ENCODE data around the gene SPEF1. TPM values are rescaled to one million over a fixed set of nuclear protein-coding genes. Genes with fewer than 3 reads are reported as not detected.
"Not testable (repeated sequence)": the region's sequence is repeated elsewhere in the genome, so short reads cannot be mapped to it uniquely, and the experiment has no call there.

SPEF1 gene
- total and polyA plus RNA-seq, 2 of the 4 experiments (the other 2 are of a cell fraction) = 0.15 TPM; not detected in 1

DNA sequence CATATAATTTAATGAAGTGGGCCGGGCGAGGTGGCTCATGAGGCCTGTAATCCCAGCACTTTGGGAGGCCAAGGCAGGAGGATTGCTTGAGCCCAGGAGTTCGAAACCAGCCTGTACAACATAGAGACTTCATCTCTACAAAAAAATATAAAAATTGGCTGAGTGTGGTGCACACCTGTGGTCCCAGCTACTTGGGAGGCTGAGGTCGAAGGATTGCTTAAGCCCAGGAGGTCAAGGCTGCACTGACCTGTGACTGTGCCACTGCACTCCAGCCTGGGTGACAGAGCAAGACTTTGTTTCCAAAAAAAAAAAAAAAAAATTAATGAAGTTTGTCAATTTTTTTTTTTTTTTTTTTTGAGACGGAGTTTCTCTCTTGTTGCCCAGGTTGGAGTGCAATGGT, 48.6 kb upstream of the SPEF1 start:
- intact Hi-C loops (cut with micrococcal nuclease) = not testable (repeated sequence)
- CTCF ChIA-PET = interaction anchor here (0.7 kb wide), 1 partner anchor 253 kb away, joined by 3 read pairs; no protein-coding TSS in a partner anchor

More for the DNA sequence above, 48.6 kb upstream of the SPEF1 start:
- H3K9ac ChIP-seq (ENCODE audit: low read depth, low read length); H3K9me3 ChIP-seq (ENCODE audit: control insufficient read depth, insufficient read depth, low read length); H2BK120ac ChIP-seq (ENCODE audit: low read depth, low read length); H2BK5ac ChIP-seq (ENCODE audit: low read depth, low read length, poor library complexity, severe bottlenecking); BruUV-seq (replicated peaks); H4K20me1 ChIP-seq (ENCODE audit: insufficient read depth, low read length); H3K79me1 ChIP-seq (ENCODE audit: low read depth in 1 of 2, low read length in 2 of 2); H3K9me1 ChIP-seq (ENCODE audit: insufficient read depth, low read length); in situ Hi-C loops (cut with MboI; ENCODE audit: low sequenced_read_pairs); H2BK15ac ChIP-seq (ENCODE audit: low read depth, low read length); POLR2A ChIA-PET (ENCODE audit: unreplicated experiment); DNase-seq; H3K14ac ChIP-seq (replicated peaks; ENCODE audit: low read depth, low read length); H3K23ac ChIP-seq (ENCODE audit: low read depth, low read length); H3K4ac ChIP-seq (ENCODE audit: low read depth, low read length); H4K5ac ChIP-seq (ENCODE audit: low read depth, low read length); ATAC-seq (ENCODE audit: low read depth); H3K4me3 ChIP-seq (ENCODE audit: insufficient read depth, low read depth, low read length); dilution Hi-C loops (cut with HindIII; ENCODE audit: low sequenced_read_pairs, unreplicated experiment); H2AK5ac ChIP-seq (ENCODE audit: low read depth, low read length); H2BK20ac ChIP-seq (ENCODE audit: low read depth, low read length); H3K18ac ChIP-seq (ENCODE audit: low read depth, low read length); H2AK9ac ChIP-seq (replicated peaks; ENCODE audit: low read depth, low read length, poor library complexity); H4K8ac ChIP-seq (ENCODE audit: low read depth in 2 of 2, low read length in 2 of 2); H4K91ac ChIP-seq (ENCODE audit: insufficient read depth, low read depth, low read length); H3K27me3 ChIP-seq (ENCODE audit: control insufficient read depth, insufficient read depth, low read length); H3K27ac ChIP-seq (ENCODE audit: insufficient read depth, low read length); H2AFZ ChIP-seq (replicated peaks; ENCODE audit: low read length, poor library complexity); H3K56ac ChIP-seq (ENCODE audit: extremely low read depth, insufficient read depth, low read length); H3K4me1 ChIP-seq (ENCODE audit: control insufficient read depth, insufficient read depth, low read length); H3K4me2 ChIP-seq (ENCODE audit: low read depth, low read length): not testable (repeated sequence)
- no CpG with 5 or more reads among the region's 5 CpGs for WGBS, 2 experiments (ENCODE audit: extremely low coverage in 2 of 2, insufficient read length in 1 of 2)
- peaks cover 13% of the 10 kb centered on the region for H3K36me3 ChIP-seq (ENCODE audit: control insufficient read depth, insufficient read depth, low read length)

Data from IMR-90 (cell line).